ENCODE results near the gene MAP1B.

DNA sequence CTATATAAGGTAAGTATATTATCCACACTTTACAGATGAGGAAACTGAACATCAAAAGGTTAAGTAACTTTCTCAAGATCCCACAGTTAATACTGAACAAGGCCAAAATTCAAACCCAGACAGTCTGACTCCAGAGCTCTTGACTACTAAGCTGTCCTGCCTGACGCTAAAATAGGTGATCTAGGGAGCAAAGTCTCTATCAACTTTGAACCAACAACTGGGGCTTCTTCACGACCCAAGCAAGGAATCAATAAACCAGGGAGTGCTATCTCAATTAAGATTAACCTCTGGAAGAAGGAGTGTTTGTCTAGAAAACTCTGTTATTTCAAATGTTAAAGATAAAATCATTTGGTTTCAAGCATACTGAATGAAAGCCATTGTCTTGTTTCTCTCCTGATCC is 148.4 kb downstream of the MAP1B start:
- TF ChIP-seq, protein P1, sequence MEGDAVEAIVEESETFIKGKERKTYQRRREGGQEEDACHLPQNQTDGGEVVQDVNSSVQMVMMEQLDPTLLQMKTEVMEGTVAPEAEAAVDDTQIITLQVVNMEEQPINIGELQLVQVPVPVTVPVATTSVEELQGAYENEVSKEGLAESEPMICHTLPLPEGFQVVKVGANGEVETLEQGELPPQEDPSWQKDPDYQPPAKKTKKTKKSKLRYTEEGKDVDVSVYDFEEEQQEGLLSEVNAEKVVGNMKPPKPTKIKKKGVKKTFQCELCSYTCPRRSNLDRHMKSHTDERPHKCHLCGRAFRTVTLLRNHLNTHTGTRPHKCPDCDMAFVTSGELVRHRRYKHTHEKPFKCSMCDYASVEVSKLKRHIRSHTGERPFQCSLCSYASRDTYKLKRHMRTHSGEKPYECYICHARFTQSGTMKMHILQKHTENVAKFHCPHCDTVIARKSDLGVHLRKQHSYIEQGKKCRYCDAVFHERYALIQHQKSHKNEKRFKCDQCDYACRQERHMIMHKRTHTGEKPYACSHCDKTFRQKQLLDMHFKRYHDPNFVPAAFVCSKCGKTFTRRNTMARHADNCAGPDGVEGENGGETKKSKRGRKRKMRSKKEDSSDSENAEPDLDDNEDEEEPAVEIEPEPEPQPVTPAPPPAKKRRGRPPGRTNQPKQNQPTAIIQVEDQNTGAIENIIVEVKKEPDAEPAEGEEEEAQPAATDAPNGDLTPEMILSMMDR (IDR thresholded peaks at IDR 0.05; ENCODE audit: borderline replicate concordance, extremely low read depth, low read length, poor library complexity, severe bottlenecking): no peak
- no peak for TF ChIP-seq EZH2 (IDR thresholded peaks at IDR 0.05; ENCODE audit: borderline replicate concordance, low read depth, low read length, severe bottlenecking)
